WTC11 (cell line): ENCODE results near the gene VIPR2. TPM values are rescaled to one million over a fixed set of nuclear protein-coding genes. Genes with fewer than 3 reads are reported as not detected.
A peak's percentile ranks its signal among the peaks of the same experiment; 100 is the strongest.
"Not testable (repeated sequence)": the region's sequence is repeated elsewhere in the genome, so short reads cannot be mapped to it uniquely, and the experiment has no call there.

Experiments
- ATAC-seq: fragments of 200-7000 bp; cut with Tn5 transposase; 2 replicates; pipeline ENCODE4 v1.10.0; 2021; ENCODE audit warnings: mild to moderate bottlenecking, moderate library complexity
- CTCF ChIA-PET: fragments of 300-600 bp; sonication (Branson Sonifier 250); formaldehyde crosslinking; loops from one replicate; lab custom pipeline; 2021; ENCODE audit warnings: antibody characterized with exemption; lab: Charles Lee
- POLR2A ChIA-PET: fragments of 350-600 bp; sonication (Branson Sonifier 250); formaldehyde crosslinking; loops from one replicate; lab custom pipeline; 2021; ENCODE audit warnings: antibody characterized with exemption; lab: Charles Lee
- DNase-seq: peaks from one replicate; pipeline ENCODE4 v3.0.0; 2021; ENCODE audit warnings: low spot score
- H3K27ac Mint-ChIP-seq: 2 replicates; pipeline ENCODE4 v1.8.0; 2021; ENCODE audit warnings: mixed read lengths
- H3K27me3 Mint-ChIP-seq: 2 replicates; pipeline ENCODE4 v1.8.0; 2021; ENCODE audit warnings: low read depth, mild to moderate bottlenecking, moderate library complexity, mixed read lengths
- H3K36me3 Mint-ChIP-seq: 2 replicates; pipeline ENCODE4 v1.8.0; 2021; ENCODE audit warnings: mixed read lengths
- H3K4me1 Mint-ChIP-seq: 2 replicates; pipeline ENCODE4 v1.8.0; 2022; ENCODE audit warnings: mixed read lengths
- H3K4me3 Mint-ChIP-seq: 2 replicates; pipeline ENCODE4 v1.8.0; 2021; ENCODE audit warnings: mild to moderate bottlenecking, moderate library complexity, mixed read lengths
- H3K9me3 Mint-ChIP-seq: 2 replicates; pipeline ENCODE4 v1.8.0; 2021; ENCODE audit warnings: mixed read lengths
- ARID4B ChIP-seq: sonication (generic); formaldehyde crosslinking; IDR thresholded peaks from 2 replicates; pipeline ENCODE4 v1.8.0; 2023; ENCODE audit warnings: missing genetic modification reagents, mild to moderate bottlenecking, borderline replicate concordance
- ATF3 ChIP-seq: sonication (generic); formaldehyde crosslinking; conservative IDR thresholded peaks from 2 replicates; pipeline ENCODE4 v1.8.1; 2022; ENCODE audit warnings: mild to moderate bottlenecking, missing genetic modification reagents
- E2F4 ChIP-seq: sonication (generic); formaldehyde crosslinking; IDR thresholded peaks from 2 replicates; pipeline ENCODE4 v1.8.1; 2022; ENCODE audit warnings: low read depth, mild to moderate bottlenecking, moderate library complexity, missing genetic modification reagents, borderline replicate concordance
- EMX1 ChIP-seq: fragments of 250-450 bp; sonication (Bioruptor Pico); IDR thresholded peaks from 2 replicates; pipeline ENCODE4 v1.8.0; 2021; ENCODE audit warnings: mild to moderate bottlenecking
- ERG ChIP-seq: fragments of 250-450 bp; sonication (Bioruptor Pico); IDR thresholded peaks from 2 replicates; pipeline ENCODE4 v1.8.0; 2021; ENCODE audit warnings: mild to moderate bottlenecking
- FOXP1 ChIP-seq: sonication (generic); formaldehyde crosslinking; IDR thresholded peaks from 2 replicates; pipeline ENCODE4 v1.8.0; 2022; ENCODE audit warnings: missing genetic modification reagents, mild to moderate bottlenecking, moderate library complexity, borderline replicate concordance
- HMGA2 ChIP-seq: fragments of 250-450 bp; sonication (Bioruptor Pico); IDR thresholded peaks from 2 replicates; pipeline ENCODE4 v1.4.0; 2021; ENCODE audit warnings: mild to moderate bottlenecking, moderate library complexity
- MLX ChIP-seq: sonication (generic); formaldehyde crosslinking; IDR thresholded peaks from 2 replicates; pipeline ENCODE4 v1.8.1; 2023; ENCODE audit warnings: mild to moderate bottlenecking, missing genetic modification reagents, moderate library complexity
- MYBL2 ChIP-seq: sonication (generic); formaldehyde crosslinking; IDR thresholded peaks from 2 replicates; pipeline ENCODE4 v1.8.1; 2023; ENCODE audit warnings: mild to moderate bottlenecking, moderate library complexity, missing genetic modification reagents
- NFE2L1 ChIP-seq: sonication (generic); formaldehyde crosslinking; IDR thresholded peaks from 2 replicates; pipeline ENCODE4 v1.8.1; 2023; ENCODE audit warnings: missing genetic modification reagents
- NFYB ChIP-seq: sonication (generic); formaldehyde crosslinking; conservative IDR thresholded peaks from 2 replicates; pipeline ENCODE4 v1.8.0; 2022; ENCODE audit warnings: low read depth, missing genetic modification reagents
- RELA ChIP-seq: sonication (generic); formaldehyde crosslinking; IDR thresholded peaks from 2 replicates; pipeline ENCODE4 v1.8.1; 2022; ENCODE audit warnings: missing genetic modification reagents, mild to moderate bottlenecking, borderline replicate concordance
- SMAD3 ChIP-seq: sonication (generic); formaldehyde crosslinking; IDR thresholded peaks from 2 replicates; pipeline ENCODE4 v1.8.0; 2022; ENCODE audit warnings: missing genetic modification reagents, mild to moderate bottlenecking, borderline replicate concordance
- SP1 ChIP-seq: sonication (generic); formaldehyde crosslinking; conservative IDR thresholded peaks from 2 replicates; pipeline ENCODE4 v1.8.1; 2022; ENCODE audit warnings: missing genetic modification reagents
- TCF7 ChIP-seq: sonication (generic); formaldehyde crosslinking; IDR thresholded peaks from 2 replicates; pipeline ENCODE4 v1.8.0; 2022; ENCODE audit warnings: mild to moderate bottlenecking, low read depth, missing genetic modification reagents, moderate library complexity
- TEAD1 ChIP-seq: sonication (generic); formaldehyde crosslinking; IDR thresholded peaks from 2 replicates; pipeline ENCODE4 v1.8.0; 2022; ENCODE audit warnings: mild to moderate bottlenecking, missing genetic modification reagents
- ZBTB21 ChIP-seq: sonication (generic); formaldehyde crosslinking; IDR thresholded peaks from 2 replicates; pipeline ENCODE4 v1.8.1; 2023; ENCODE audit warnings: mild to moderate bottlenecking, missing genetic modification reagents, borderline replicate concordance
- ZNF121 ChIP-seq: sonication (generic); formaldehyde crosslinking; IDR thresholded peaks from 2 replicates; pipeline ENCODE4 v1.8.0; 2023; ENCODE audit warnings: missing genetic modification reagents
- ZNF425 ChIP-seq: fragments of 250-450 bp; sonication (Bioruptor Pico); conservative IDR thresholded peaks from 2 replicates; pipeline ENCODE4 v1.9.0; 2021; ENCODE audit warnings: mild to moderate bottlenecking
- total RNA-seq: library from RNA; stranded (reverse); gene quantifications from 3 replicates; pipeline ENCODE4 v1.2.3, GENCODE V29; 2021

The VIPR2 gene
- total RNA-seq, 1 experiment from 2014 or later, result 7.5 TPM

GRCh38 chr7:158999496-158999895 is 145.2 kb downstream of the VIPR2 start:
- Mint-ChIP-seq H3K36me3 (no peaks in the 10 kb centered on the region), H3K27ac (no peak overlapping the region), H3K27me3 (peaks cover 35% of the 10 kb centered on the region), H3K4me3 (no peak overlapping the region), H3K4me1 (peaks cover 11% of the 10 kb centered on the region), H3K9me3 (peaks cover 5% of the 10 kb centered on the region)
- POLR2A ChIA-PET, result no interaction called here
- 0 out of 2 replicates have a peak, but pooled peaks have one; percentile 15 for TF ChIP-seq ZNF121
- TF ChIP-seq ZNF425 (CRISPR knock-in tag), result no peak
- TF ChIP-seq, all 79 proteins: peak for 1
- peak; percentile 25; the same call in 1 of the 2 replicates for ATAC-seq
- CTCF ChIA-PET, result interaction anchor here (3.4 kb wide), 1 partner anchor 23 kb away, joined by 32 read pairs; no protein-coding TSS in a partner anchor
- DNase-seq, result no peak

- POLR2A ChIA-PET, CTCF ChIA-PET, H3K27ac Mint-ChIP-seq, H3K36me3 Mint-ChIP-seq, DNase-seq, ATAC-seq, H3K4me3 Mint-ChIP-seq: not testable (repeated sequence)
- Mint-ChIP-seq H3K9me3 (peaks cover 12% of the 10 kb centered on the region), H3K27me3 (peaks cover 47% of the 10 kb centered on the region), H3K4me1 (peaks cover 11% of the 10 kb centered on the region)
Observed at GRCh38 chr7:158998261-158998660, 146.4 kb downstream of the VIPR2 start.

GRCh38 chr7:158997471-158997870 is 147.2 kb downstream of the VIPR2 start:
- DNase-seq (no peak), ATAC-seq (no peak)
- H3K36me3 Mint-ChIP-seq, result no peaks in the 10 kb centered on the region; the same call in 1 of the 2 replicates
- H3K27ac Mint-ChIP-seq, result no peak overlapping the region
- H3K4me1 Mint-ChIP-seq, result peaks cover 16% of the 10 kb centered on the region
- peak overlapping the region; percentile 39; the same call in 1 of the 2 replicates for H3K4me3 Mint-ChIP-seq
- POLR2A ChIA-PET, result no interaction called here
- CTCF ChIA-PET, result interaction anchor here (1.9 kb wide), 1 partner anchor 21 kb away, joined by 9 read pairs; no protein-coding TSS in a partner anchor
- peaks cover 55% of the 10 kb centered on the region for H3K27me3 Mint-ChIP-seq
- TF ChIP-seq ZBTB21 (no peak), TEAD1 (CRISPR knock-in tag) (no peak), MYBL2 (CRISPR knock-in tag) (no peak)
- H3K9me3 Mint-ChIP-seq, result peaks cover 12% of the 10 kb centered on the region

GRCh38 chr7:158997110-158997453 is 147.6 kb downstream of the VIPR2 start:
- Mint-ChIP-seq H3K27ac (no peak overlapping the region), H3K4me1 (peaks cover 16% of the 10 kb centered on the region), H3K27me3 (peaks cover 59% of the 10 kb centered on the region), H3K9me3 (peaks cover 12% of the 10 kb centered on the region), H3K4me3 (peak overlapping the region; percentile 39), H3K36me3 (no peaks in the 10 kb centered on the region; the same call in 1 of the 2 replicates)
- ChIA-PET POLR2A (no interaction called here), CTCF (interaction anchor here (1.9 kb wide), 1 partner anchor 20 kb away, joined by 9 read pairs; no protein-coding TSS in a partner anchor)
- TF ChIP-seq E2F4 (CRISPR knock-in tag), result no peak
- TF ChIP-seq FOXP1 (CRISPR knock-in tag), result no peak
- no peak for TF ChIP-seq EMX1 (CRISPR knock-in tag)
- TF ChIP-seq SMAD3 (CRISPR knock-in tag), result no peak
- TF ChIP-seq ATF3 (CRISPR knock-in tag), result no peak
- no peak for TF ChIP-seq RELA
- no peak for TF ChIP-seq MLX
- no peak for TF ChIP-seq NFYB (CRISPR knock-in tag)
- no peak for TF ChIP-seq HMGA2 (CRISPR knock-in tag)
- no peak for TF ChIP-seq ERG (CRISPR knock-in tag)
- TF ChIP-seq ARID4B, result no peak
- TF ChIP-seq SP1 (CRISPR knock-in tag), result no peak
- no peak for TF ChIP-seq TCF7 (CRISPR knock-in tag)
- no peak for TF ChIP-seq NFE2L1 (CRISPR knock-in tag)
- TF ChIP-seq ZBTB21, result no peak
- no peak for DNase-seq
- no peak for ATAC-seq
